C4-2B (cell line): Measurements from ENCODE around the gene LRMDA.

Experiments
- CTCF ChIP-seq: fragments of 450-650 bp; conservative IDR thresholded peaks from 2 replicates; pipeline ENCODE4 v1.5.1; 2017; ENCODE audit warnings: mild to moderate bottlenecking
- ZFX ChIP-seq: fragments of 450-650 bp; IDR thresholded peaks from 2 replicates; pipeline ENCODE4 v1.6.1; 2017

- TF ChIP-seq ZFX, result no peak
- no peak for TF ChIP-seq CTCF
These were observed 856.4 kb downstream of the LRMDA start for GRCh38 chr10:76287856-76288255.
